ENCODE results near the gene PEX10. TPM values are rescaled to one million over a fixed set of nuclear protein-coding genes. Genes with fewer than 3 reads are reported as not detected.
"Not testable (repeated sequence)": the region's sequence is repeated elsewhere in the genome, so short reads cannot be mapped to it uniquely, and the experiment has no call there.

PEX10 gene
- total RNA-seq = 10 to 100 TPM in 1 of 2 donors, 1 to 10 TPM in 1; 4.7 to 17.0 TPM

GRCh38 chr1:2412395-2412772 is at the start of gene PEX10:
PEX10 (minus strand) TSS chr1:2412564; CDS start chr1:2412502, 62 bp downstream.
- DNase-seq (ENCODE audit: low spot score in 2 of 2) (peak; percentile 98 to 100), ATAC-seq (peak; percentile 93 to 94)
- H3K27ac Mint-ChIP-seq = peak within 1 kb of the TSS; percentile 91 to 92
- H3K9me3 Mint-ChIP-seq = no peaks in the 10 kb centered on the region
- H3K36me3 Mint-ChIP-seq = peaks cover 4 to 5% of the 10 kb centered on the region in 2 donors

- ATAC-seq (no peak), DNase-seq (ENCODE audit: low spot score in 2 of 2) (no peak)
- no peaks in the 10 kb centered on the region for H3K9me3 Mint-ChIP-seq
- H3K27ac Mint-ChIP-seq = no peak overlapping the region
- no peaks in the 10 kb centered on the region for H3K36me3 Mint-ChIP-seq
Measured at GRCh38 chr1:2460996-2461751, 48.8 kb upstream of the PEX10 start.

DNA sequence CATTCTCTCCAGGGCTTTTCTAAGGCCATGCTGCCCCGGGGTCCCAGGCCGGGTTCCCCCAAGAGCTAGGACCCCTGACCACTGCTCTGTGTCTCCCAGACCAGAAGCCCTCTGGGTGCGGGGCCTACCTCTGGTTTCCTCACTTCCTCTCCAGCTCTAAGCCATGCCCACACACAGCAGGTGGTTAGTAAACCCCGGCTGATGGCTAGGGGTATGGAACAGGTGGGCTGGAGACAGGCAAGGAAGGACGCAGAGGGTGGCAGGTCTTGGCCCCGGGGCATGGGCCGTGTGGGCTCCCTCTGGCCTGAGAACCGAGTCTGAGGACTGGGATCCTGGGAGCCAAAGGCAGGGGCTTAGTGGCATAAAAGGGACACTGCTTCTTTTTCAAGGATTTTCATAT is 47.8 kb upstream of the PEX10 start:
- Mint-ChIP-seq H3K27ac (peak overlapping the region in 1 of 2 donors; percentile 60), H3K9me3 (no peaks in the 10 kb centered on the region), H3K36me3 (no peaks in the 10 kb centered on the region)
- no peak for DNase-seq (ENCODE audit: low spot score in 2 of 2)
- no peak for ATAC-seq

DNA sequence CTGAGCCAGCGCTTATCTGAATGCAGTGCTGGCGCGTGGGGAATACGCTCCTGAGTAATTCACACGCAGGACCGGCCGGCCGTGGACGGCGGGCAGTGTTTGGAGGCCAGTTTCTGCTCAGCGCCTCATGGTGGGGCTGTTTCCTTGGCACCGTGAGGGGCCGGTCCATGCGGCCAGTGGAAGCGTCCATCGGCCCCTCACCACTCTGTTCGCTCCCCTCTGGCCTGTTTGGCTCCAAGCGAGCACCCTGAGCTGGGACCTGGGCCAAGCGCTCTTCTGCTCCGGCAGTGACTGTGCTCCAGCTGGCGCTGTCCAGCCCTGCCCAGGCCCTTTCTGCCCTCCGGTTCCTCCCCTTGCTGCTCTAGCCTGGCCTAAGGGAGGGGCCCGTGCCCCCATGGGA is 47.4 kb upstream of the PEX10 start:
- no peaks in the 10 kb centered on the region for H3K9me3 Mint-ChIP-seq
- DNase-seq (ENCODE audit: low spot score in 2 of 2) (no peak), ATAC-seq (no peak)
- peak overlapping the region in 1 of 2 donors; percentile 60 for H3K27ac Mint-ChIP-seq
- no peaks in the 10 kb centered on the region for H3K36me3 Mint-ChIP-seq

DNA sequence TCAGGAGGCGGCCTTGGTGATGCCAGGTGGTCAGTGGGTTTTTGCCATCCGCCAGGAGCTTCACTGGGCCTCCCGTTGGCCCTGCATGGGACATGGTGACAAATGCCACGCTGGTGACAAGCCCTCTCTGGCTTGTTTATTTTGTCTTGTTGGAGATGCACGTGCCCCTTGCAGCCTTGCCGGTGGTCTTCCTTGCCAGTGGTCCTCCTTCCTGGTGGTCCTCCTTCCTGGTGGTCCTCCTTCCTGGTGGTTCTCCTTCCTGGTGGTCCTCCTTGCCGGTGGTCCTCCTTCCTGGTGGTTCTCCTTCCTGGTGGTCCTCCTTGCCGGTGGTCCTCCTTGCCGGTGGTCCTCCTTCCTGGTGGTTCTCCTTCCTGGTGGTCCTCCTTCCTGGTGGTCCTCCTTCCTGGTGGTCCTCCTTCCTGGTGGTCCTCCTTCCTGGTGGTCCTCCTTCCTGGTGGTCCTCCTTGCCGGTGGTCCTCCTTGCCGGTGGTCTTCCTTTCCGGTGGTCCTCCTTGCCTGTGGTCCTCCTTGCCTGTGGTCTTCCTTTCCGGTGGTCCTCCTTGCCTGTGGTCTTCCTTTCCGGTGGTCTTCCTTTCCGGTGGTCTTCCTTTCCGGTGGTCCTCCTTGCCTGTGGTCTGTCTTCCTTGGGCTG is 46.9 kb upstream of the PEX10 start:
- H3K27ac Mint-ChIP-seq = peak overlapping the region in 1 of 2 donors; percentile 60
- not testable (repeated sequence) for DNase-seq (ENCODE audit: low spot score in 2 of 2); H3K9me3 Mint-ChIP-seq; H3K36me3 Mint-ChIP-seq; ATAC-seq

GRCh38 chr1:2458687-2459086 is 46.3 kb upstream of the PEX10 start:
- Mint-ChIP-seq H3K36me3 (no peaks in the 10 kb centered on the region), H3K27ac (no peak overlapping the region), H3K9me3 (no peaks in the 10 kb centered on the region)
- no peak for DNase-seq (ENCODE audit: low spot score in 2 of 2)
- no peak for ATAC-seq

- Mint-ChIP-seq H3K27ac (peak overlapping the region in 1 of 2 donors; percentile 50), H3K36me3 (no peaks in the 10 kb centered on the region), H3K9me3 (no peaks in the 10 kb centered on the region)
- DNase-seq (ENCODE audit: low spot score in 2 of 2) = no peak
- no peak for ATAC-seq
Measured at GRCh38 chr1:2457444-2457843, 45.1 kb upstream of the PEX10 start.

GRCh38 chr1:2455757-2456156 is 43.4 kb upstream of the PEX10 start:
- Mint-ChIP-seq H3K9me3 (no peaks in the 10 kb centered on the region), H3K27ac (no peak overlapping the region), H3K36me3 (no peaks in the 10 kb centered on the region)
- ATAC-seq = no peak
- DNase-seq (ENCODE audit: low spot score in 2 of 2) = no peak

GRCh38 chr1:2454227-2454626 is 41.9 kb upstream of the PEX10 start:
- H3K36me3 Mint-ChIP-seq = no peaks in the 10 kb centered on the region
- DNase-seq (ENCODE audit: low spot score in 2 of 2) (no peak), ATAC-seq (no peak)
- no peak overlapping the region for H3K27ac Mint-ChIP-seq
- H3K9me3 Mint-ChIP-seq = no peaks in the 10 kb centered on the region

DNA sequence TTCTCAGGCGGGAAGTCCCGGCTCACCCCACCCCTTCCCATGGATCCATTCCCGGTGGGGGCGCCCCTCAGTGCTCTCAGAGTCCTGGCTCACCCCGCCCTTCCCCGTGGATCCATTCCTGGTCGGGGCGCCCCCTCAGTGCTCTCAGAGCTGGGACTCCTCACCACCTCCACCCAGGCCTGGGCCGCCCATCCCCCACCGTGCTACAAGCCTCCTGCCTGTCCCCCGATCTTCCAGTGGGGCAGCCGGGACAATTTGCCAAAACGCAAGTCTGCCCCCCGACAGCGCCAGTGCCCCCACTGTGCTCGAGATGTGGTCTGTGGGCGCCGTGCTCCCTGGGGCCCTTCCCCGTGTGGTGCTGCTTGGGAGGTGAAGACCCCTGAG is 40.6 kb upstream of the PEX10 start:
- ATAC-seq = no peak
- DNase-seq (ENCODE audit: low spot score in 2 of 2) = no peak
- H3K27ac Mint-ChIP-seq = no peak overlapping the region
- H3K9me3 Mint-ChIP-seq = no peaks in the 10 kb centered on the region
- H3K36me3 Mint-ChIP-seq = no peaks in the 10 kb centered on the region

DNA sequence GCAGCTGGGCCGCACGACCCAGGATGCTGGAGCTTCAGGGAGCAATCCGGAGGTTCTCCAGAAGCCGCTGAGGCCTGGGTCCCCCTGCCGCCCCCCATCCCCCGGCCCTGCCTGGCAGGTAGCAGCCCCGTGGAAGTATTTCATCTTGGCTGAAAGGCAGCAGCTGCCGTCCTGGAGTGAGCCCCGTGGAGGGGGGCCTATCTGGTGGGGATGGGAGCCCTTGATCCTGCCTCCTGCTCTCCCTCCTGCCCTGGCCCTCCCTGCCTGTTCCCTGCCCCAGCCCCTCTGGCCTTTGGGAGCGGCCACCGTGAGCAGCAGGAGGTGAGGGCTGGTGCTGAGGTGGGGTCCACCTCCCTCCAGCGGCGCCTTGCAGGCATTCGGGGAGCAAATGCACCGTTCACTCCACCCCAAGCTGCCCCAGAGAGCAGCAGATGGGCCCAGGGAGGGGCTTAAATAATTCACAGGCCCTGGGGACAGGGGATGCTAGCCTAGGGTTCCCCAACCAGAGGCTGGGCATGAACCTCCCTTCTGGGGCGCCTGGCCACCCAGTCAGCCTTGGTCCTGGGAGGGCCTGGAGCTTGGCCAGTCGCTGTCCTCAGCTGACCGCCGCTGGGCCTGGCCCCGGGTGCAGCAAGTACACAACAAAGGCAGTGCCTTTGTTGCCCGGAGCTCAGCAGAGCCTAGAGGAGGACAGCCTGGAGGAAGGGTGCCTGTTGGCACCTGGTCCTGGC is 40.0 kb upstream of the PEX10 start:
- ATAC-seq (no peak), DNase-seq (ENCODE audit: low spot score in 2 of 2) (no peak)
- H3K36me3 Mint-ChIP-seq = no peaks in the 10 kb centered on the region
- no peaks in the 10 kb centered on the region for H3K9me3 Mint-ChIP-seq
- H3K27ac Mint-ChIP-seq = no peak overlapping the region

GRCh38 chr1:2451741-2452140 is 39.4 kb upstream of the PEX10 start:
- DNase-seq (ENCODE audit: low spot score in 2 of 2) = no peak
- Mint-ChIP-seq H3K9me3 (no peaks in the 10 kb centered on the region), H3K36me3 (no peaks in the 10 kb centered on the region), H3K27ac (no peak overlapping the region)
- ATAC-seq = no peak

DNA sequence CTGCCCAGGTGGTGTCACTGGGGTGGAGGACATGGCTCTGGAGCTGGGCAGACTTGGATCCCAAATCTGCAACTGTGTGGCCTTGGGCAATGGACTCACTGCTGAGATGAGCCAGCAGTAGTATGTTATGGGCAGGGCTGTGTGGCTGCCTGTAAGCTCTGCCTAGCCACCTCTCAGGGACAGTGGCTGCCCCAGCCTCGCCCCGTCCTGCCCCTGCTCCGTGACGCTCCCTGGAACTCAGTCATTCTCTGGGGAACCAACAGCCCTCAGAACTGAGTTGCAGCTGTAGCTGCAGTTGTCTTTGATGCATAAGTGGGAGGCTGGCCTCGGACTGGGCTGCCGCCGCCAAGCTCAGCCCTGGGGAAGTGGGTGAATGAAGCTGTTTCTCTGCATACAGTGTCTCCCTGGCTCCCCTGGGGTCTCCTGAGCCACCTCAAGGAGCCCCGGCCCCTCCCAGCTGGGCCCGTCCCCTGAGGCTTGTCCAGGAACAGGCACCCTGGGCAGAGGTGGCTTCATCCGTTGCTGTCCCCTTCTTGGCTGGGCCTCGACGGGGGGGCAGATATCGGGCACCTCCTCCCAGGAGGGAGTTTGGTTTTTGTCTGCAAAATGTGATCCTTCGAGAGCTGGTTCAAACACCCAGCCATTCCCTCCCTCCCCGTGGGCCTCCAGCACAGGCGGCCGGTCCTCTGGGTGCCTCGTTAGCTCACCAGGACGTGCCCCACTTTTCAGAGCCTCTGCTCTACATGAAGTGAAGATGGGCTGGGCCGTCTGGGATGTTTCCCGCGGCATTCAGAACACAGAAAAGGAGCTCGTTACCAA is 37.5 kb upstream of the PEX10 start:
- H3K27ac Mint-ChIP-seq = no peak overlapping the region
- no peaks in the 10 kb centered on the region for H3K9me3 Mint-ChIP-seq
- H3K36me3 Mint-ChIP-seq = no peaks in the 10 kb centered on the region
- no peak for DNase-seq (ENCODE audit: low spot score in 2 of 2)
- ATAC-seq = no peak

GRCh38 chr1:2448098-2448445 is 35.7 kb upstream of the PEX10 start:
- ATAC-seq = no peak
- no peak for DNase-seq (ENCODE audit: low spot score in 2 of 2)
- Mint-ChIP-seq H3K27ac (peak overlapping the region in 1 of 2 donors; percentile 86), H3K36me3 (no peaks in the 10 kb centered on the region), H3K9me3 (no peaks in the 10 kb centered on the region)

- Mint-ChIP-seq H3K36me3 (no peaks in the 10 kb centered on the region), H3K27ac (no peak overlapping the region), H3K9me3 (no peaks in the 10 kb centered on the region)
- DNase-seq (ENCODE audit: low spot score in 2 of 2) (no peak), ATAC-seq (no peak)
Measured at GRCh38 chr1:2447276-2448097, 35.1 kb upstream of the PEX10 start.

DNA sequence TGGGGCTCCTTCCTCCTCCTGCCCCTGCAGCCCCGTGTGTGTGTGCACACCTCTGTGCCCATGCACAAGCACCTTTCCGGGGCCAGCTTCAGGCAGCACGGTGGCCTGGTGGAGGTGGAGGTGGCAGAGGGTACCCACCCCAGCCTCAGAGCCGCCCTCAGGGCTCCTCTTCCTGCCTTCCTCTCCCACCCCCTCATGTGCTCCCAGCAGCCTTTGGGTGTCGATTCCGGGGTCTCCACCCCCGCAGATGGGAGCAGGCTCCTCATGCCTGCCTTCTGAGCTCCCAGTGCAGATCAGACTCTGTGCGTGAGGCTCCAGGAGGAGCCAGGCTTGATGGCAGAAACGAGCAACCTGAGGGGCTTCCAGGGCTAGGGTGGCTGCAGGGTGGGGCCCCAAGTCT is 34.5 kb upstream of the PEX10 start:
- no peak for DNase-seq (ENCODE audit: low spot score in 2 of 2)
- H3K9me3 Mint-ChIP-seq = no peaks in the 10 kb centered on the region
- no peak overlapping the region for H3K27ac Mint-ChIP-seq
- ATAC-seq = peak in 1 of 2 donors; percentile 29
- H3K36me3 Mint-ChIP-seq = no peaks in the 10 kb centered on the region
